Measurements from ENCODE around the gene IFIT2.

GRCh38 chr10:89270153-89270483 is 31.7 kb upstream of the IFIT2 start:
- TF ChIP-seq POLR2A (IDR thresholded peaks at IDR 0.05; ENCODE audit: low read depth, low read length): no peak
- TF ChIP-seq, protein P1, sequence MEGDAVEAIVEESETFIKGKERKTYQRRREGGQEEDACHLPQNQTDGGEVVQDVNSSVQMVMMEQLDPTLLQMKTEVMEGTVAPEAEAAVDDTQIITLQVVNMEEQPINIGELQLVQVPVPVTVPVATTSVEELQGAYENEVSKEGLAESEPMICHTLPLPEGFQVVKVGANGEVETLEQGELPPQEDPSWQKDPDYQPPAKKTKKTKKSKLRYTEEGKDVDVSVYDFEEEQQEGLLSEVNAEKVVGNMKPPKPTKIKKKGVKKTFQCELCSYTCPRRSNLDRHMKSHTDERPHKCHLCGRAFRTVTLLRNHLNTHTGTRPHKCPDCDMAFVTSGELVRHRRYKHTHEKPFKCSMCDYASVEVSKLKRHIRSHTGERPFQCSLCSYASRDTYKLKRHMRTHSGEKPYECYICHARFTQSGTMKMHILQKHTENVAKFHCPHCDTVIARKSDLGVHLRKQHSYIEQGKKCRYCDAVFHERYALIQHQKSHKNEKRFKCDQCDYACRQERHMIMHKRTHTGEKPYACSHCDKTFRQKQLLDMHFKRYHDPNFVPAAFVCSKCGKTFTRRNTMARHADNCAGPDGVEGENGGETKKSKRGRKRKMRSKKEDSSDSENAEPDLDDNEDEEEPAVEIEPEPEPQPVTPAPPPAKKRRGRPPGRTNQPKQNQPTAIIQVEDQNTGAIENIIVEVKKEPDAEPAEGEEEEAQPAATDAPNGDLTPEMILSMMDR (IDR thresholded peaks at IDR 0.05; ENCODE audit: extremely low read depth in 1 of 2, insufficient read depth in 1 of 2, low read depth in 1 of 2, low read length in 2 of 2): no peak
- no peak for TF ChIP-seq EZH2 (IDR thresholded peaks at IDR 0.05; ENCODE audit: borderline replicate concordance, low read depth, low read length, severe bottlenecking)
- no peak for TF ChIP-seq JUN (IDR thresholded peaks at IDR 0.05; ENCODE audit: borderline replicate concordance, insufficient read depth, insufficient read length, low read depth)
- no peak for TF ChIP-seq POLR2AphosphoS5 (IDR thresholded peaks at IDR 0.05; ENCODE audit: insufficient read depth, low read depth, low read length)
- TF ChIP-seq, protein P2, sequence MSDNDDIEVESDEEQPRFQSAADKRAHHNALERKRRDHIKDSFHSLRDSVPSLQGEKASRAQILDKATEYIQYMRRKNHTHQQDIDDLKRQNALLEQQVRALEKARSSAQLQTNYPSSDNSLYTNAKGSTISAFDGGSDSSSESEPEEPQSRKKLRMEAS (IDR thresholded peaks at IDR 0.05; ENCODE audit: insufficient read depth, insufficient read length): no peak
- no peak for TF ChIP-seq MYC (IDR thresholded peaks at IDR 0.05; ENCODE audit: low read depth, low read length)

Measured in endothelial cell of umbilical vein (primary cell).